GM18508 (cell line): ENCODE measurements around the gene SH3RF3.
"Not testable (repeated sequence)": the region's sequence is repeated elsewhere in the genome, so short reads cannot be mapped to it uniquely, and the experiment has no call there.

Experiments used
- ATAC-seq: cut with Tn5 transposase; IDR thresholded peaks from one replicate; pipeline ENCODE4 v1.9.1; 2021; ENCODE audit warnings: moderate number of reproducible peaks; ENCODE audit not compliant: insufficient read depth, unreplicated experiment

Gene SH3RF3

DNA sequence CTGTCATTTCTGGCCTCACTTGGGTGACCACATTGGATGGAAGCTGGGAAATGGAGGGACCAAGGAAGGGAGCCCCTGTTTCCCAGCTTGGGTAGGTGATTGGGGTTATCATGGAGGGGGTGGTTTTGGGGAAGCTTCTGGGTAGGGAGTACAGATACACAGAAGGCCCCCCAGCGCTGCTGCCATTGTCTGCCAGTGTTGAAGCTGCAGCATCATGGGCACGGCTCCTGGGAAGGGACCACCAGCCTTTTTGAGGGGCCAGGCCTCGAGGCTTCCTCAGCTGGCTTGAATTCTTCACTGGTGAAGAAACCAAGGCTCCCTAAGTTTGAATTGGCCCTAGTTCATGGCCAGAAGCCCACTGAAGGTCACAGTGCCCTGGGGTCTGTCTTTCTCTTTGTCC is 25.2 kb downstream of the SH3RF3 start:
- no peak for ATAC-seq

DNA sequence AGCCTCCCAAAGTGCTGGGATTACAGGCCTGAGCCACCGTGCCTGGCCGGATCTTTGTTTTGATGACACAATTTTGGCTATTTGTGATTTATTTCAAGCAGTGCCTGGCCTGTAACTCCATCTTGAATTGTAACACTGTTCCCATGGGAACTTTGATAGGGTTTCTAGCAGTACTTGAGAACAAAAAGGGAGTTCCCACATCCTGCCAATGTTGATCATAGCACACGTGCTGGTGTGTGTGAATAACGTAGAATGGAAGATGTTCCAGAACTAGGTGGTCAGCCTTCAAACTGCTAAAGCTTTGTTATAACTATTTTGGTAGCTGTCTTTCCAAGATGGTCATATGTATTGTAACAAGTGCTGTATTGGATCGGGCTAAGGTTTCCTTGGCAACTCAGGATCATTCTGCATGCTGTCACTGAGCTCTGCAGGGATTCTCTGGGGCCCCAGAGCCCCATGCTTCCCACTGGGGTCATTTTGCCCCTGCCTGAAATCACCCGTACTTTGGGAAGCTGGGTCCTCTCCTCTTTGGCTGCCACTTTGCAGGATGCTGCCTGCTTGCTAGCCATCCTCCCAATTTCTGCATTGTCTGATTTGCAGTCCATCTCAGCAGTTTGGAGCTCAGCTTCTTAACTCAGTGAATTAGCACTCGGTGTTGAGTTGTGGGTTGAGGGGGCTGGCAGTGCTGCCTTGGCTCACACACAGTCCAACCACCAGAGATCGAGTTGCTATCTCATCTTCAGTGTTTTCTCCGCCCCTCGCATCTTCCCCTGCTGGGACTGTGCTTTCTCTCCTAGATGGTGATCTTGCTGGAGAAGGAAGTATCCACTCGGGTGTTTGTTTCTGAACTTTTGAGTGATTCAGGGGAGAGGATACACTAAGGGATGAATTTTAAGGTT is 26.8 kb downstream of the SH3RF3 start:
- no peak for ATAC-seq

DNA sequence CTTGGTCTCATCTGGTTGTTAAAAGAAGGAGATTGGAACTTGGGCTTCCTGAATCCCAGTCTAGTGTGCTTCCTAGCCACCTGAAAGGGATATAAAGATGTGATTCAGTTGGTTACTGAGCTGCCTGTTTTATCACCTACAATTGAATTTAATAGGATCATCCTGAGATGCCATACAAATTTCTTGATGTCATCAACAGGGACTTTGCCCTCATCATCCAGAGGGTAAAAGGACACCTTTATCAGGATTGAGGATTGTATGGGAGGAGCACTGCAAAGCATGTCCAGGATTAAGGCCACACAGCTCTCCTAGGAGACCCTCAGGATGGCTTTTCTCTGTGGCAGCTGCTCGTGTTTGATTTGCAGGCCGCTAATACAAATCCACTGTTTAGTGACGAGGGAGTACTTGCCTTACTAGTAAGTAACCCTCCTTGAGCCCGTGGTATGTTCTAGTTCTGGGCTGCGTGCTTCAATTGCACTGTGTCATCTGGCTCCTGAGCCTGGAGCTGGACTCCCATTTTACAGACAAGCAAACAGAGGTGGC is 28.6 kb downstream of the SH3RF3 start:
- no peak for ATAC-seq

DNA sequence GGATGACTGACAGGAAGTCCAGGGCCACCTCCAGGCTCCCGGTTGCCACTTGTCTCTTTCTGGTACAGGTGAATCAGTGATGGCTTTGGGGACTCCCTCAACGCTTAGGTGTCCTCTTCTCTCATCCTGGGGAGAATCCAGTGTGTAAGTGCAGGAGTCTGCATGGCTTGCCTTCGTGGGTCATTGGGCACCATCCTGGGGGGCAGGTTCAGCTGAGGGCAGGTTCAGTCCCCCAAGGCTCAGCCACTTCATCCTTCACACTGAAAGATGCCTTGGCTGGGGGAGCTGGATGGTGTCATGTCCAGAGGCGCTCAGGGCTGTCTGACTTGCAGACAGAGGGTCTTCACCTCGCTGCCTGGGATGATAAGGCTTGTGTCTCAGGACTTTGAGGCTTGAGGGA is 29.2 kb downstream of the SH3RF3 start:
- no peak for ATAC-seq

GRCh38 chr2:109159096-109159495 is 30.1 kb downstream of the SH3RF3 start:
- no peak for ATAC-seq

- ATAC-seq, result no peak
These were observed 31.9 kb downstream of the SH3RF3 start for GRCh38 chr2:109160714-109161440.

DNA sequence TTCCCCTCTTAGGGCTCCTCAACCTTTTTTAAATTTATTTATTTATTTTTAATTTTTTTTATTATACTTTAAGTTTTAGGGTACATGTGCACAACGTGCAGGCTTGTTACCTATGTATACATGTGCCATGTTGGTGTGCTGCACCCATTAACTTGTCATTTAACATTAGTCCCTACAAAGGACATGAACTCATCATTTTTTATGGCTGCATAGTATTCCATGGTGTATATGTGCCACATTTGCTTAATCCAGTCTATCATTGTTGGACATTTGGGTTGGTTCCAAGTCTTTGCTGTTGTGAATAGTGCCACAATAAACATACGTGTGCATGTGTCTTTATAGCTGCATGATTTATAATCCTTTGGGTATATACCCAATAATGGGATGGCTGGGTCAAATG is 33.4 kb downstream of the SH3RF3 start:
- ATAC-seq, result not testable (repeated sequence)

- no peak for ATAC-seq
These were observed 34.0 kb downstream of the SH3RF3 start for GRCh38 chr2:109162999-109163398.

- no peak for ATAC-seq
These were observed 35.3 kb downstream of the SH3RF3 start for GRCh38 chr2:109164311-109164710.

GRCh38 chr2:109164739-109165221 is 35.8 kb downstream of the SH3RF3 start:
- no peak for ATAC-seq

DNA sequence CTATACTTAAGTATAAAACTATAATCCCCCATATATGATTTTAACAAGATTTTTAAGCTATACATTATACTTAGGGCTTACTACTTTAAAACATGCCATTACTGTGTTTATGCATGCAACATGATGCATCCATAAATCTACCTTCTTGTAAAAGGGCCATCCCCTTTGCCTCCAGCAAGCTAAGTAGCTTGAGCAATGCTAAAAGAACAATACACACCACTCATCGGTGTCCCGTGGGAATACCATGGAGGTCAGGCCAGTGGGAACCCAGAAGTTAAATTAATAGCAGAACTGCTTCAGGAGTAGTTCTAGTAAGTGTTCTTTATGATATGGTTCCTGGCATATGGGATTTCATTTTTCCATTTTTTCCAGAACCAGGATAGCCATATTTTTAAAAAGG is 37.8 kb downstream of the SH3RF3 start:
- ATAC-seq, result no peak

- ATAC-seq, result no peak
These were observed 39.1 kb downstream of the SH3RF3 start for GRCh38 chr2:109168086-109168485.

GRCh38 chr2:109168716-109169115 is 39.7 kb downstream of the SH3RF3 start:
- no peak for ATAC-seq

- no peak for ATAC-seq
These were observed 41.6 kb downstream of the SH3RF3 start for GRCh38 chr2:109170645-109171044.

DNA sequence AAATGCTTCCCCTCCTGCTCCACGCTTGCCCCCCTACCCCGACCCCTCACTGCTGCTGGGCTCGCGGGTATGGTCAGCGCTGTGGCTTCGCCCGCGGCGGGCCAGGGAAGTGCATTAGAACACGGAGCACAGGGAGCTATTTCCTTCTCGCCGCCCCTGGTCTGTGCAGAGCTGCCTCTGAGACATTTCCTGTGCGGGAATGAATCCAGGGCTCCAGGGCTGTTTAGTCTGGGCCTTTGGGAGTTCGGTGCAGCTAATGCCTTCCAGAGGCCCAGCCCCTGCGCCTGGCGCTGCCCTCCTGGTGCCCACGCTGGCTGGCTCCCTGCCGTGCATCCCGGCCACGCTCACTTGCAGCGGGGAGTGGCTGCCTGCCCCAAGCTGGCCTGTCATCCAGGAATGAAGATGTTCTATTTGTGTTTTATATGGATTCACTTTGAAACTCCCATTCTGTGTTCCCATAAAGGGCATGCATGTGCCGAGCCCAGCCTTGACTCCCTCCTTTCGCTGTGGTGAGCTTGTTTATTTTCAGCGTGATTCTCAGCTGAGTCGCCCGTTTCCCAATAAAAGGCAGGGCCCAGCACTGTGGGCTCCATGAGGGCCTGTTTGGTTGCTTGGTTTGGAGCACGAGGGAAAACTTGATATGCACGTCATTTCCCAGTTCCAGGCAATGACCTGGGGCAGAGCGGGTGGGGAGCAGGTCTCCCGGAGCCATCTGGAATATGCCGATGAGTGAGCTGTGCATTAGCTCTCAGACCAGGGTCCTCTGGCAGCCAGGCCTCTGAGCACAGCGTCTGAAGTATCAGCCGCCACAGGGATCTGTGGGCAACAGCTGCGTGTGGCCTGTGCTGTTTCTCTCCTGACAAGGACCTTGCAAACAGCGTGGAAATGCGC is 42.7 kb downstream of the SH3RF3 start:
- ATAC-seq, result no peak

DNA sequence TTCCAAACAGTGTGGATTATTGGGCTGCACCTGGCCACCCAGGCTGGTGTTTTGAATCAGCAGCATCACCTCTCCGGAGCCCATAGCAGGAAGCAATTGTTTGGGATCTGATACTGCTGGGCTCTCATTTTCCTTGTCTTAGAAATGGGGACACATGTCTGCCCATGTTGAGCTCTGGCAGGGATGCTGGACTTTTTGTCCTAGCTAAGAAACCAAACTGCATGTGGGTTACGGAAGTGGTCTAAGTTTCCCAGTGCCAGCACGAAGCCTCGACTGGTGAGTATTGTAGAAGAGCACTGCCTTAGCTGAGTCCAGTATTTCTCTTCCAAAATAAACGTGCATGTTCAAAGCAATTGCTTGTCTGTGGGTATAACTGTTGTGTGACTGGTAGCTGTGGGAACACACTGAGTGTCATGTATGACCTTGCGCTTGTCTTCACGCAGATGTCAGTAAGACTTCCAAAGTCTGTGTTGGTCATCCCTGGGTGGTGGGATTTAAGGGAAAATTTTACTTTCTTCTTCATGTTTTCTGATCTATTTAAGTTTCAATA is 43.6 kb downstream of the SH3RF3 start:
- no peak for ATAC-seq

- no peak for ATAC-seq
These were observed 44.5 kb downstream of the SH3RF3 start for GRCh38 chr2:109173311-109174171.

- no peak for ATAC-seq
These were observed 45.2 kb downstream of the SH3RF3 start for GRCh38 chr2:109174214-109174613.
